Thyroid gland (tissue), 4 donors: ENCODE measurements around the gene HIRIP3.

ENCODE experiments used
- POLR2A ChIP-seq, 2 donors: fragments of 450-650 bp; IDR thresholded peaks; one replicate each; pipeline ENCODE4 v1.6.1; 2017; ENCODE audit warnings: antibody characterized with exemption in 2 of 2, mild to moderate bottlenecking in 2 of 2, moderate library complexity in 1 of 2
- TF ChIP-seq, protein P1 (sequence below), 6 experiments: fragments of 200-600 bp in 3 of 6; fragments of 450-650 bp in 3 of 6; sonication (generic) in 3 of 6; IDR thresholded peaks; one replicate each; pipeline ENCODE4 v1.5.1; 2016 to 2019; ENCODE audit warnings: antibody characterized with exemption in 6 of 6, mild to moderate bottlenecking in 2 of 6, inconsistent platforms in 1 of 6, moderate library complexity in 1 of 6

DNA sequence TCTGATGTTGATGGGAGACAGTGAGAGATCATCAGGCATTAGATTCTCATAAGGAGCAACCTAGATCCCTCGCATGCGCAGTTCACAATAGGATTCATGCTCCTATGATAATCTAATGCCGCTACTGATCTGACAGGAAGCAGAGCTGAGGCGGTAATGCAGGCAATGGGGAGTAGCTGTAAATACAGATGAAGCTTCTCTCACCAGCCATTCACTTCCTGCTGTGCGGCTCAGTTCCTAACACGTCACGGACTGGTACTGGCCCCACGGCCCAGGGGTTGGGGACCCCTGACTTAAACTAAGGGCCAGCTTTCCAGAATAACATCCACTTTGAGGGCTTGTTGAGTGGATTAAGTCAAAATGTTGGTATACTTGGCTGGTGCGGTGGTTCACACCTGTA, 36.1 kb downstream of the HIRIP3 start:
- TF ChIP-seq, protein P1, sequence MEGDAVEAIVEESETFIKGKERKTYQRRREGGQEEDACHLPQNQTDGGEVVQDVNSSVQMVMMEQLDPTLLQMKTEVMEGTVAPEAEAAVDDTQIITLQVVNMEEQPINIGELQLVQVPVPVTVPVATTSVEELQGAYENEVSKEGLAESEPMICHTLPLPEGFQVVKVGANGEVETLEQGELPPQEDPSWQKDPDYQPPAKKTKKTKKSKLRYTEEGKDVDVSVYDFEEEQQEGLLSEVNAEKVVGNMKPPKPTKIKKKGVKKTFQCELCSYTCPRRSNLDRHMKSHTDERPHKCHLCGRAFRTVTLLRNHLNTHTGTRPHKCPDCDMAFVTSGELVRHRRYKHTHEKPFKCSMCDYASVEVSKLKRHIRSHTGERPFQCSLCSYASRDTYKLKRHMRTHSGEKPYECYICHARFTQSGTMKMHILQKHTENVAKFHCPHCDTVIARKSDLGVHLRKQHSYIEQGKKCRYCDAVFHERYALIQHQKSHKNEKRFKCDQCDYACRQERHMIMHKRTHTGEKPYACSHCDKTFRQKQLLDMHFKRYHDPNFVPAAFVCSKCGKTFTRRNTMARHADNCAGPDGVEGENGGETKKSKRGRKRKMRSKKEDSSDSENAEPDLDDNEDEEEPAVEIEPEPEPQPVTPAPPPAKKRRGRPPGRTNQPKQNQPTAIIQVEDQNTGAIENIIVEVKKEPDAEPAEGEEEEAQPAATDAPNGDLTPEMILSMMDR (IDR thresholded peaks at IDR 0.05): no peak
- no peak for TF ChIP-seq POLR2A (IDR thresholded peaks at IDR 0.05)
